K562 (cell line): ENCODE results near the gene PYGL. TPM values are rescaled to one million over a fixed set of nuclear protein-coding genes. Genes with fewer than 3 reads are reported as not detected.
A peak's percentile ranks its signal among the peaks of the same experiment; 100 is the strongest.

Experiments used
- CTBP1 ChIP-seq: fragments of 450-650 bp; IDR thresholded peaks from 2 replicates; pipeline ENCODE4 v1.6.1; 2016; ENCODE audit warnings: borderline replicate concordance
- E2F8 ChIP-seq: fragments of 450-650 bp; IDR thresholded peaks from 2 replicates; pipeline ENCODE4 v1.7.1; 2018; ENCODE audit warnings: mild to moderate bottlenecking, low read depth; ENCODE audit not compliant: partially characterized antibody
- HDAC1 ChIP-seq, 2 experiments: fragments of 450-650 bp; IDR thresholded peaks; 2 replicates each; pipeline ENCODE4 v1.6.1; 2016 to 2017; ENCODE audit warnings: inconsistent platforms in 1 of 2, mild to moderate bottlenecking in 1 of 2, moderate library complexity in 1 of 2
- HNRNPL ChIP-seq: fragments of 200-400 bp; formaldehyde crosslinking; IDR thresholded peaks from 2 replicates; pipeline ENCODE4 v1.6.1; 2017; ENCODE audit warnings: low read depth, mild to moderate bottlenecking, low read length
- MEIS2 ChIP-seq: fragments of 450-650 bp; IDR thresholded peaks from 2 replicates; pipeline ENCODE4 v1.6.1; 2014; ENCODE audit warnings: mild to moderate bottlenecking; ENCODE audit not compliant: partially characterized antibody
- MYNN ChIP-seq, 2 experiments: sonication (generic); formaldehyde crosslinking in 1 of 2; IDR thresholded peaks; 2 replicates each; pipeline versions ENCODE4 v1.5.0 to v1.6.1; 2016 to 2020; ENCODE audit warnings: antibody characterized with exemption in 1 of 2, missing genetic modification reagents in 1 of 2
- PRPF4 ChIP-seq: fragments of 200-400 bp; formaldehyde crosslinking; IDR thresholded peaks from one replicate; pipeline ENCODE4 v1.6.1; 2017; ENCODE audit warnings: low read length, low read depth, mild to moderate bottlenecking; ENCODE audit not compliant: insufficient read depth, poor library complexity, severe bottlenecking
- SIX5 ChIP-seq, 2 experiments: IDR thresholded peaks; 2 replicates each; pipeline ENCODE4 v1.6.1; 2011; ENCODE audit warnings: low read length in 2 of 2, borderline replicate concordance in 1 of 2, low read depth in 1 of 2, mild to moderate bottlenecking in 1 of 2, moderate library complexity in 1 of 2; ENCODE audit not compliant: insufficient read depth in 1 of 2
- SMAD4 ChIP-seq: fragments of 250-450 bp; sonication (Bioruptor Pico); conservative IDR thresholded peaks from 2 replicates; pipeline ENCODE4 v1.8.0; 2021; ENCODE audit warnings: inconsistent platforms, mild to moderate bottlenecking, moderate library complexity
- ZNF217 ChIP-seq: sonication (generic); formaldehyde crosslinking; IDR thresholded peaks from 2 replicates; pipeline ENCODE4 v1.8.0; 2022; ENCODE audit warnings: mild to moderate bottlenecking, missing genetic modification reagents
- ZNF592 ChIP-seq: fragments of 450-650 bp; IDR thresholded peaks from 2 replicates; pipeline ENCODE4 v1.6.1; 2017; ENCODE audit warnings: antibody characterized with exemption, mild to moderate bottlenecking
- polyA plus RNA-seq, 8 experiments: library from polyadenylated mRNA; depleted of rRNA in 4 of 8; stranded (reverse) in 5 of 8; unstranded in 3 of 8; fragments of >200 nt; fragmentation: Nextera tagmentation in 2 of 8; fragmentation: Illumina TruSeq in 1 of 8; extraction: Ambion mirVana in 2 of 8; extraction: Trizol in 1 of 8; gene quantifications; 2 replicates each; pipeline versions ENCODE4 v1.2.1 to v1.2.3, GENCODE V29; 2011 to 2014; ENCODE audit warnings: inconsistent platforms in 1 of 8, missing spikeins in 1 of 8
- total RNA-seq, 7 experiments: library from RNA; depleted of rRNA in 6 of 7; stranded (reverse); fragments of >200 nt in 6 of 7; fragmentation: Illumina TruSeq in 2 of 7; extraction: Trizol in 2 of 7; gene quantifications; 2 replicates each; pipeline versions ENCODE4 v1.2.1 to v1.2.3, GENCODE V29; 2011 to 2021; ENCODE audit warnings: low replicate concordance in 1 of 7
- TF ChIP-seq, protein P1 (sequence below): sonication (generic); formaldehyde crosslinking; IDR thresholded peaks from 2 replicates; pipeline ENCODE4 v1.8.1; 2022; ENCODE audit warnings: missing genetic modification reagents
- TF ChIP-seq, protein P2 (sequence below): fragments of 450-650 bp; formaldehyde crosslinking; conservative IDR thresholded peaks from 2 replicates; pipeline ENCODE4 v1.4.0; 2022; ENCODE audit warnings: mild to moderate bottlenecking, missing genetic modification characterization
- TF ChIP-seq, protein P3 (sequence below), 3 experiments: IDR thresholded peaks in 2 of 3; conservative IDR thresholded peaks in 1 of 3; 2 replicates each; pipeline ENCODE4 v1.5.1; 2011 to 2012; ENCODE audit warnings: low read length in 3 of 3, mild to moderate bottlenecking in 3 of 3, control low read depth in 2 of 3, improper control_type of control experiment in 1 of 3, inconsistent platforms in 1 of 3, low read depth in 1 of 3, mixed read lengths in 1 of 3, moderate library complexity in 1 of 3; ENCODE audit not compliant: insufficient read depth in 2 of 3

Gene PYGL
- total and polyA plus RNA-seq, 9 of the 15 experiments (the other 6 are each of a cell fraction or from before 2014, with no cell fraction given): 3.5 to 17.9 (median 13.1) TPM

GRCh38 chr14:50955373-50956043 lies 11.2 kb upstream of the PYGL start (continued):
- TF ChIP-seq SMAD4 (CRISPR knock-in tag) (0 out of 2 replicates have a peak, but pooled peaks have one; percentile 25), MYNN (IDR thresholded peaks at IDR 0.05) (no peak), MYNN (CRISPR knock-in tag; IDR thresholded peaks at IDR 0.05) (no peak), ZNF592 (no peak), ZNF217 (no peak), SIX5 (IDR thresholded peaks at IDR 0.05; ENCODE audit: borderline replicate concordance in 1 of 2, insufficient read depth in 1 of 2, low read depth in 1 of 2, low read length in 2 of 2) (no peak), HDAC1 (IDR thresholded peaks at IDR 0.05) (no peak), MEIS2 (peak; percentile 23), PRPF4 (no peak), E2F8 (no peak), HNRNPL (no peak), CTBP1 (peak; percentile 86)
- TF ChIP-seq, protein P1, sequence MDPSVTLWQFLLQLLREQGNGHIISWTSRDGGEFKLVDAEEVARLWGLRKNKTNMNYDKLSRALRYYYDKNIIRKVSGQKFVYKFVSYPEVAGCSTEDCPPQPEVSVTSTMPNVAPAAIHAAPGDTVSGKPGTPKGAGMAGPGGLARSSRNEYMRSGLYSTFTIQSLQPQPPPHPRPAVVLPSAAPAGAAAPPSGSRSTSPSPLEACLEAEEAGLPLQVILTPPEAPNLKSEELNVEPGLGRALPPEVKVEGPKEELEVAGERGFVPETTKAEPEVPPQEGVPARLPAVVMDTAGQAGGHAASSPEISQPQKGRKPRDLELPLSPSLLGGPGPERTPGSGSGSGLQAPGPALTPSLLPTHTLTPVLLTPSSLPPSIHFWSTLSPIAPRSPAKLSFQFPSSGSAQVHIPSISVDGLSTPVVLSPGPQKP (CRISPR knock-in tag): no peak
- TF ChIP-seq, protein P2, sequence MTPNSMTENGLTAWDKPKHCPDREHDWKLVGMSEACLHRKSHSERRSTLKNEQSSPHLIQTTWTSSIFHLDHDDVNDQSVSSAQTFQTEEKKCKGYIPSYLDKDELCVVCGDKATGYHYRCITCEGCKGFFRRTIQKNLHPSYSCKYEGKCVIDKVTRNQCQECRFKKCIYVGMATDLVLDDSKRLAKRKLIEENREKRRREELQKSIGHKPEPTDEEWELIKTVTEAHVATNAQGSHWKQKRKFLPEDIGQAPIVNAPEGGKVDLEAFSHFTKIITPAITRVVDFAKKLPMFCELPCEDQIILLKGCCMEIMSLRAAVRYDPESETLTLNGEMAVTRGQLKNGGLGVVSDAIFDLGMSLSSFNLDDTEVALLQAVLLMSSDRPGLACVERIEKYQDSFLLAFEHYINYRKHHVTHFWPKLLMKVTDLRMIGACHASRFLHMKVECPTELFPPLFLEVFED (CRISPR knock-in tag): no peak
- TF ChIP-seq, protein P3, sequence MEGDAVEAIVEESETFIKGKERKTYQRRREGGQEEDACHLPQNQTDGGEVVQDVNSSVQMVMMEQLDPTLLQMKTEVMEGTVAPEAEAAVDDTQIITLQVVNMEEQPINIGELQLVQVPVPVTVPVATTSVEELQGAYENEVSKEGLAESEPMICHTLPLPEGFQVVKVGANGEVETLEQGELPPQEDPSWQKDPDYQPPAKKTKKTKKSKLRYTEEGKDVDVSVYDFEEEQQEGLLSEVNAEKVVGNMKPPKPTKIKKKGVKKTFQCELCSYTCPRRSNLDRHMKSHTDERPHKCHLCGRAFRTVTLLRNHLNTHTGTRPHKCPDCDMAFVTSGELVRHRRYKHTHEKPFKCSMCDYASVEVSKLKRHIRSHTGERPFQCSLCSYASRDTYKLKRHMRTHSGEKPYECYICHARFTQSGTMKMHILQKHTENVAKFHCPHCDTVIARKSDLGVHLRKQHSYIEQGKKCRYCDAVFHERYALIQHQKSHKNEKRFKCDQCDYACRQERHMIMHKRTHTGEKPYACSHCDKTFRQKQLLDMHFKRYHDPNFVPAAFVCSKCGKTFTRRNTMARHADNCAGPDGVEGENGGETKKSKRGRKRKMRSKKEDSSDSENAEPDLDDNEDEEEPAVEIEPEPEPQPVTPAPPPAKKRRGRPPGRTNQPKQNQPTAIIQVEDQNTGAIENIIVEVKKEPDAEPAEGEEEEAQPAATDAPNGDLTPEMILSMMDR (IDR thresholded peaks at IDR 0.05 in 2 of 3, conservative IDR thresholded peaks at IDR 0.05 in 1 of 3; ENCODE audit: insufficient read depth in 2 of 3, low read depth in 1 of 3, low read length in 3 of 3): peak; percentile 56 to 74 (median 65)
